ENCODE measurements around the gene TRIM26. TPM values are rescaled to one million over a fixed set of nuclear protein-coding genes. Genes with fewer than 3 reads are reported as not detected.

The TRIM26 gene
- total and polyA plus RNA-seq, 2 of the 8 experiments (the other 6 are each of a cell fraction or from before 2014, with no cell fraction given) = 21.5 to 32.3 TPM

- no peak for TF ChIP-seq RNF2 (IDR thresholded peaks at IDR 0.05; ENCODE audit: borderline replicate concordance, low read depth, low read length, missing control alignments, poor library complexity, severe bottlenecking)
- no peak for TF ChIP-seq ATF2 (IDR thresholded peaks at IDR 0.05; ENCODE audit: low read length)
- TF ChIP-seq RAD21 (IDR thresholded peaks at IDR 0.05 in 1 of 2, conservative IDR thresholded peaks at IDR 0.05 in 1 of 2; ENCODE audit: low read depth in 2 of 2, low read length in 2 of 2) = no peak
- no peak for TF ChIP-seq SIRT6 (IDR thresholded peaks at IDR 0.05; ENCODE audit: low read length)
- no peak for TF ChIP-seq SUZ12 (IDR thresholded peaks at IDR 0.05; ENCODE audit: low read length)
- no peak for TF ChIP-seq GABPA (IDR thresholded peaks at IDR 0.05; ENCODE audit: borderline replicate concordance, insufficient read depth, low read length)
These were observed 63.2 kb downstream of the TRIM26 start (continued) for GRCh38 chr6:30149858-30150550.
